ENCODE measurements around the gene ELP2. TPM values are rescaled to one million over a fixed set of nuclear protein-coding genes. Genes with fewer than 3 reads are reported as not detected.

Gene ELP2
- polyA plus RNA-seq, 1 of the 3 experiments (the other 2 are of a cell fraction) = 38.3 TPM

GRCh38 chr18:36181898-36182506 lies 52.3 kb downstream of the ELP2 start:
- Histone ChIP-seq H3K4me2 (no peak overlapping the region), H3K36me3 (replicated peaks in 1 of 2; ENCODE audit: control insufficient read depth in 1 of 2, insufficient read depth in 2 of 2, low read length in 1 of 2) (peaks cover 8 to 10% of the 10 kb centered on the region in 2 experiments), H3K9ac (no peak overlapping the region), H3K27me3 (ENCODE audit: insufficient read depth) (no peaks in the 10 kb centered on the region), H3K4me3 (ENCODE audit: low read depth in 2 of 2, low read length in 1 of 2) (no peak overlapping the region), H3K9me3 (no peaks in the 10 kb centered on the region), H3K27ac (ENCODE audit: low read depth in 2 of 2, low read length in 1 of 2) (no peak overlapping the region), H2AFZ (ENCODE audit: low read depth) (no peak overlapping the region), H4K20me1 (ENCODE audit: insufficient read depth) (no peaks in the 10 kb centered on the region), H3K4me1 (ENCODE audit: control insufficient read depth in 1 of 2, insufficient read depth in 2 of 2, low read depth in 1 of 2, low read length in 1 of 2) (peaks cover 0 to 8% of the 10 kb centered on the region in 2 experiments; a peak in 1 of 4 replicates), H3K9me2 (no peaks in the 10 kb centered on the region), H3F3A (replicated peaks; ENCODE audit: insufficient read depth) (peaks cover 10% of the 10 kb centered on the region), H3K79me2 (ENCODE audit: insufficient read depth) (no peaks in the 10 kb centered on the region)
- TF ChIP-seq, protein P1, sequence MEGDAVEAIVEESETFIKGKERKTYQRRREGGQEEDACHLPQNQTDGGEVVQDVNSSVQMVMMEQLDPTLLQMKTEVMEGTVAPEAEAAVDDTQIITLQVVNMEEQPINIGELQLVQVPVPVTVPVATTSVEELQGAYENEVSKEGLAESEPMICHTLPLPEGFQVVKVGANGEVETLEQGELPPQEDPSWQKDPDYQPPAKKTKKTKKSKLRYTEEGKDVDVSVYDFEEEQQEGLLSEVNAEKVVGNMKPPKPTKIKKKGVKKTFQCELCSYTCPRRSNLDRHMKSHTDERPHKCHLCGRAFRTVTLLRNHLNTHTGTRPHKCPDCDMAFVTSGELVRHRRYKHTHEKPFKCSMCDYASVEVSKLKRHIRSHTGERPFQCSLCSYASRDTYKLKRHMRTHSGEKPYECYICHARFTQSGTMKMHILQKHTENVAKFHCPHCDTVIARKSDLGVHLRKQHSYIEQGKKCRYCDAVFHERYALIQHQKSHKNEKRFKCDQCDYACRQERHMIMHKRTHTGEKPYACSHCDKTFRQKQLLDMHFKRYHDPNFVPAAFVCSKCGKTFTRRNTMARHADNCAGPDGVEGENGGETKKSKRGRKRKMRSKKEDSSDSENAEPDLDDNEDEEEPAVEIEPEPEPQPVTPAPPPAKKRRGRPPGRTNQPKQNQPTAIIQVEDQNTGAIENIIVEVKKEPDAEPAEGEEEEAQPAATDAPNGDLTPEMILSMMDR (IDR thresholded peaks at IDR 0.05) = no peak
- TF ChIP-seq, protein P2, sequence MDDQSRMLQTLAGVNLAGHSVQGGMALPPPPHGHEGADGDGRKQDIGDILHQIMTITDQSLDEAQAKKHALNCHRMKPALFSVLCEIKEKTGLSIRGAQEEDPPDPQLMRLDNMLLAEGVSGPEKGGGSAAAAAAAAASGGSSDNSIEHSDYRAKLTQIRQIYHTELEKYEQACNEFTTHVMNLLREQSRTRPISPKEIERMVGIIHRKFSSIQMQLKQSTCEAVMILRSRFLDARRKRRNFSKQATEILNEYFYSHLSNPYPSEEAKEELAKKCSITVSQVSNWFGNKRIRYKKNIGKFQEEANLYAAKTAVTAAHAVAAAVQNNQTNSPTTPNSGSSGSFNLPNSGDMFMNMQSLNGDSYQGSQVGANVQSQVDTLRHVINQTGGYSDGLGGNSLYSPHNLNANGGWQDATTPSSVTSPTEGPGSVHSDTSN (IDR thresholded peaks at IDR 0.05) = no peak
- TF ChIP-seq CHD2 (IDR thresholded peaks at IDR 0.05; ENCODE audit: low read length, partially characterized antibody) = no peak
- TF ChIP-seq, protein P3, sequence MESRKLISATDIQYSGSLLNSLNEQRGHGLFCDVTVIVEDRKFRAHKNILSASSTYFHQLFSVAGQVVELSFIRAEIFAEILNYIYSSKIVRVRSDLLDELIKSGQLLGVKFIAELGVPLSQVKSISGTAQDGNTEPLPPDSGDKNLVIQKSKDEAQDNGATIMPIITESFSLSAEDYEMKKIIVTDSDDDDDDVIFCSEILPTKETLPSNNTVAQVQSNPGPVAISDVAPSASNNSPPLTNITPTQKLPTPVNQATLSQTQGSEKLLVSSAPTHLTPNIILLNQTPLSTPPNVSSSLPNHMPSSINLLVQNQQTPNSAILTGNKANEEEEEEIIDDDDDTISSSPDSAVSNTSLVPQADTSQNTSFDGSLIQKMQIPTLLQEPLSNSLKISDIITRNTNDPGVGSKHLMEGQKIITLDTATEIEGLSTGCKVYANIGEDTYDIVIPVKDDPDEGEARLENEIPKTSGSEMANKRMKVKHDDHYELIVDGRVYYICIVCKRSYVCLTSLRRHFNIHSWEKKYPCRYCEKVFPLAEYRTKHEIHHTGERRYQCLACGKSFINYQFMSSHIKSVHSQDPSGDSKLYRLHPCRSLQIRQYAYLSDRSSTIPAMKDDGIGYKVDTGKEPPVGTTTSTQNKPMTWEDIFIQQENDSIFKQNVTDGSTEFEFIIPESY (IDR thresholded peaks at IDR 0.05; ENCODE audit: borderline replicate concordance, low read depth) = no peak
- no peak for TF ChIP-seq RFX5 (IDR thresholded peaks at IDR 0.05; ENCODE audit: low read length)
- 98% methylated on average over 3 of the region's 3 CpGs for WGBS (ENCODE audit: low lambda C conversion rate)
- CTCF ChIA-PET = no interaction called here
- no peak for DNase-seq
- POLR2A ChIA-PET = interaction anchor here (0.8 kb wide), 1 partner anchor 33 kb away, joined by 3 read pairs; no protein-coding TSS in a partner anchor

DNA sequence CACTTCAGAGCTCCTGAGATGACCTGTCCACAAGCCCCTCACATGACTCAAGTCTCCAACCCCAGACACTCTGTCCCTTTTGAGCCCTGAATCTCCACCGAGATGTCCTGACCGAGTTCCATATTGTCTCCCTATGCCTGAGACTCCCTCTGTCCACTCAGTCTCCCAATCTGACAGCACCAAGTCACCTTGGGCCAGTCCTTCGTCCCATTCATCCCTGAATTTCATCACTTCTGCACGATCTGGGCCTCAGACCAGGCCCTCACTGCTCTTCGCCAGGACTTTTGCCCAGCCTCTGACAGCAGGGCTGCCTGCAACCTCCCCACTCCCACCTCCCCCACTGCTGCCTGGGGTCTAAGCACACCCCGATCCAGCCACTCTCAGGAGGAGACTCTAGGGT lies 53.3 kb downstream of the ELP2 start:
- Histone ChIP-seq H2AFZ (ENCODE audit: low read depth) (no peak overlapping the region), H3K79me2 (ENCODE audit: insufficient read depth) (no peaks in the 10 kb centered on the region), H3K4me1 (ENCODE audit: control insufficient read depth in 1 of 2, insufficient read depth in 2 of 2, low read depth in 1 of 2, low read length in 1 of 2) (peaks cover 0 to 12% of the 10 kb centered on the region in 2 experiments; a peak in 1 of 4 replicates), H3K9me3 (no peaks in the 10 kb centered on the region), H3K9me2 (no peaks in the 10 kb centered on the region), H3K27ac (ENCODE audit: low read depth in 2 of 2, low read length in 1 of 2) (no peak overlapping the region), H4K20me1 (ENCODE audit: insufficient read depth) (no peaks in the 10 kb centered on the region), H3K4me3 (ENCODE audit: low read depth in 2 of 2, low read length in 1 of 2) (no peak overlapping the region), H3K36me3 (replicated peaks in 1 of 2; ENCODE audit: control insufficient read depth in 1 of 2, insufficient read depth in 2 of 2, low read length in 1 of 2) (no peaks in the 10 kb centered on the region), H3K4me2 (no peak overlapping the region), H3K27me3 (ENCODE audit: insufficient read depth) (no peaks in the 10 kb centered on the region), H3F3A (replicated peaks; ENCODE audit: insufficient read depth) (peaks cover 10% of the 10 kb centered on the region), H3K9ac (no peak overlapping the region)
- WGBS (ENCODE audit: low lambda C conversion rate) = 88% methylated on average over 6 of the region's 6 CpGs
- no peak for DNase-seq
- ChIA-PET CTCF (interaction anchor here (1.5 kb wide), 1 partner anchor 100 kb away, joined by 3 read pairs; no protein-coding TSS in a partner anchor), POLR2A (no interaction called here)
- TF ChIP-seq JUND (IDR thresholded peaks at IDR 0.05) (no peak), NFIC (IDR thresholded peaks at IDR 0.05; ENCODE audit: borderline replicate concordance) (no peak), FOXM1 (IDR thresholded peaks at IDR 0.05; ENCODE audit: low read depth) (no peak), FOSL2 (IDR thresholded peaks at IDR 0.05; ENCODE audit: borderline replicate concordance, low read depth) (no peak), SMC3 (IDR thresholded peaks at IDR 0.05; ENCODE audit: low read depth, low read length) (no peak), ELF1 (IDR thresholded peaks at IDR 0.05) (no peak), EP300 (IDR thresholded peaks at IDR 0.05; ENCODE audit: borderline replicate concordance in 1 of 2, low read depth in 1 of 2, low read length in 1 of 2) (no peak), RAD21 (IDR thresholded peaks at IDR 0.05; ENCODE audit: low read length) (no peak), POLR2AphosphoS5 (IDR thresholded peaks at IDR 0.05; ENCODE audit: low read depth, low read length) (no peak), MXI1 (IDR thresholded peaks at IDR 0.05; ENCODE audit: low read depth, low read length) (no peak), EZH2phosphoT487 (IDR thresholded peaks at IDR 0.05; ENCODE audit: borderline replicate concordance, low read depth) (no peak), MEF2A (IDR thresholded peaks at IDR 0.05; ENCODE audit: borderline replicate concordance, low read depth) (no peak)
- TF ChIP-seq, protein P4, sequence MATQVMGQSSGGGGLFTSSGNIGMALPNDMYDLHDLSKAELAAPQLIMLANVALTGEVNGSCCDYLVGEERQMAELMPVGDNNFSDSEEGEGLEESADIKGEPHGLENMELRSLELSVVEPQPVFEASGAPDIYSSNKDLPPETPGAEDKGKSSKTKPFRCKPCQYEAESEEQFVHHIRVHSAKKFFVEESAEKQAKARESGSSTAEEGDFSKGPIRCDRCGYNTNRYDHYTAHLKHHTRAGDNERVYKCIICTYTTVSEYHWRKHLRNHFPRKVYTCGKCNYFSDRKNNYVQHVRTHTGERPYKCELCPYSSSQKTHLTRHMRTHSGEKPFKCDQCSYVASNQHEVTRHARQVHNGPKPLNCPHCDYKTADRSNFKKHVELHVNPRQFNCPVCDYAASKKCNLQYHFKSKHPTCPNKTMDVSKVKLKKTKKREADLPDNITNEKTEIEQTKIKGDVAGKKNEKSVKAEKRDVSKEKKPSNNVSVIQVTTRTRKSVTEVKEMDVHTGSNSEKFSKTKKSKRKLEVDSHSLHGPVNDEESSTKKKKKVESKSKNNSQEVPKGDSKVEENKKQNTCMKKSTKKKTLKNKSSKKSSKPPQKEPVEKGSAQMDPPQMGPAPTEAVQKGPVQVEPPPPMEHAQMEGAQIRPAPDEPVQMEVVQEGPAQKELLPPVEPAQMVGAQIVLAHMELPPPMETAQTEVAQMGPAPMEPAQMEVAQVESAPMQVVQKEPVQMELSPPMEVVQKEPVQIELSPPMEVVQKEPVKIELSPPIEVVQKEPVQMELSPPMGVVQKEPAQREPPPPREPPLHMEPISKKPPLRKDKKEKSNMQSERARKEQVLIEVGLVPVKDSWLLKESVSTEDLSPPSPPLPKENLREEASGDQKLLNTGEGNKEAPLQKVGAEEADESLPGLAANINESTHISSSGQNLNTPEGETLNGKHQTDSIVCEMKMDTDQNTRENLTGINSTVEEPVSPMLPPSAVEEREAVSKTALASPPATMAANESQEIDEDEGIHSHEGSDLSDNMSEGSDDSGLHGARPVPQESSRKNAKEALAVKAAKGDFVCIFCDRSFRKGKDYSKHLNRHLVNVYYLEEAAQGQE (IDR thresholded peaks at IDR 0.05; ENCODE audit: low read depth, low read length) = no peak
- TF ChIP-seq, protein P5, sequence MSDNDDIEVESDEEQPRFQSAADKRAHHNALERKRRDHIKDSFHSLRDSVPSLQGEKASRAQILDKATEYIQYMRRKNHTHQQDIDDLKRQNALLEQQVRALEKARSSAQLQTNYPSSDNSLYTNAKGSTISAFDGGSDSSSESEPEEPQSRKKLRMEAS (IDR thresholded peaks at IDR 0.05; ENCODE audit: low read depth) = no peak
